ENCODE data around the gene SLC12A2. TPM values are rescaled to one million over a fixed set of nuclear protein-coding genes. Genes with fewer than 3 reads are reported as not detected.

The SLC12A2 gene
- polyA plus RNA-seq, 1 experiment = 4.8 TPM

- CTCF ChIA-PET = no interaction called here
- TF ChIP-seq, protein P1, sequence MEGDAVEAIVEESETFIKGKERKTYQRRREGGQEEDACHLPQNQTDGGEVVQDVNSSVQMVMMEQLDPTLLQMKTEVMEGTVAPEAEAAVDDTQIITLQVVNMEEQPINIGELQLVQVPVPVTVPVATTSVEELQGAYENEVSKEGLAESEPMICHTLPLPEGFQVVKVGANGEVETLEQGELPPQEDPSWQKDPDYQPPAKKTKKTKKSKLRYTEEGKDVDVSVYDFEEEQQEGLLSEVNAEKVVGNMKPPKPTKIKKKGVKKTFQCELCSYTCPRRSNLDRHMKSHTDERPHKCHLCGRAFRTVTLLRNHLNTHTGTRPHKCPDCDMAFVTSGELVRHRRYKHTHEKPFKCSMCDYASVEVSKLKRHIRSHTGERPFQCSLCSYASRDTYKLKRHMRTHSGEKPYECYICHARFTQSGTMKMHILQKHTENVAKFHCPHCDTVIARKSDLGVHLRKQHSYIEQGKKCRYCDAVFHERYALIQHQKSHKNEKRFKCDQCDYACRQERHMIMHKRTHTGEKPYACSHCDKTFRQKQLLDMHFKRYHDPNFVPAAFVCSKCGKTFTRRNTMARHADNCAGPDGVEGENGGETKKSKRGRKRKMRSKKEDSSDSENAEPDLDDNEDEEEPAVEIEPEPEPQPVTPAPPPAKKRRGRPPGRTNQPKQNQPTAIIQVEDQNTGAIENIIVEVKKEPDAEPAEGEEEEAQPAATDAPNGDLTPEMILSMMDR (IDR thresholded peaks at IDR 0.05; ENCODE audit: insufficient read depth, low read depth, low read length) = no peak
These were observed 8.6 kb upstream of the SLC12A2 start for GRCh38 chr5:128074953-128075352.

GRCh38 chr5:128077526-128077925 lies 6.0 kb upstream of the SLC12A2 start:
- no peak for DNase-seq (ENCODE audit: low read depth)
- CTCF ChIA-PET = interaction anchor here (0.7 to 1.6 kb wide), 4 partner anchors 14 to 421 kb away, joined by 3 to 4 read pairs (median 3); no protein-coding TSS in a partner anchor
- TF ChIP-seq, protein P1 (IDR thresholded peaks at IDR 0.05; ENCODE audit: insufficient read depth, low read depth, low read length) = no peak
- POLR2A ChIA-PET = no interaction called here
- no peaks in the 10 kb centered on the region for H3K27me3 ChIP-seq (ENCODE audit: control insufficient read depth, insufficient read depth, low read length)
- H3K36me3 ChIP-seq (ENCODE audit: control insufficient read depth, insufficient read depth, low read length) = no peaks in the 10 kb centered on the region
- no peak overlapping the region for H3K4me3 ChIP-seq (ENCODE audit: low read depth, low read length)

More at GRCh38 chr5:128074953-128075352, 8.6 kb upstream of the SLC12A2 start:
- POLR2A ChIA-PET = no interaction called here
- H3K27me3 ChIP-seq (ENCODE audit: control insufficient read depth, insufficient read depth, low read length) = no peaks in the 10 kb centered on the region
- H3K4me3 ChIP-seq (ENCODE audit: low read depth, low read length) = no peak overlapping the region
- H3K36me3 ChIP-seq (ENCODE audit: control insufficient read depth, insufficient read depth, low read length) = no peaks in the 10 kb centered on the region
- DNase-seq (ENCODE audit: low read depth) = no peak

DNA sequence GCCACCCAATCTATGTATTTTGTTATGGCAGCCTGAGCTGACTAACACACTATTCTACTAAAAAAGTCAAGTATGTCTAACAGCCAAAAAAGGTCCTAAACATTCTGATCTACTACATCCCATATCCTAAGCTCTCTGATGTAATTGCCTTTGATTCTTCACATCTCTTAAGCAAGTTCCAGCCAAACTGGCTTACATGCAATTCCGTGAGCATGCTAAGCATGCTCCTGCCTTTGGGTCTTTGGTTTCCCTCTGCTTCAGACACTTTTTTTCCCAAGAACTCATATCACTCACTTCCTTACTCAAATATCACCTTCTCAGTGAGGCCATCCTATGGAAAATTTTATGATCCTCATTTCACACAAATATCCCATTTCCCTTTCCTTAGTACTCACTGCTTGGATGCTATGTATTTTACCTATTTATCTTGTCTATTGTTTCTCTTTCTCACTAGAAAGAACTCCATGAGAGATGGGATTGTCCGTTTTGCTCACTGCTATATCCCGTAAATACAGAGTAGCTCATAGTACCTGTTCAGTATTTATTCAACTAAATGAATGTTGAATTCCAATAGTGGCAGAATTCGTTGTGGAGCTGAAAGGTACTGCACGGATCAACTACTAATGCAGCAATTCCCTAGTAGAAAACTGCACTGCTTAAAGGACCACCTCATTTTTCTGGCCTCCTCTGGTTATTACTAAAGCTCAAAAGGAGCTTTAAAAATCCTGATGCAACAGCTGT lies 2.3 kb upstream of the SLC12A2 start:
- no peak for DNase-seq (ENCODE audit: low read depth)
- ChIA-PET CTCF (interaction anchor here (0.7 to 2.0 kb wide), 7 partner anchors 12 to 203 kb away, joined by 3 to 7 read pairs (median 4); no protein-coding TSS in a partner anchor), POLR2A (interaction anchor here (0.7 kb wide), 1 partner anchor 169 kb away, joined by 5 read pairs; no protein-coding TSS in a partner anchor)
- Histone ChIP-seq H3K36me3 (ENCODE audit: control insufficient read depth, insufficient read depth, low read length) (no peaks in the 10 kb centered on the region), H3K4me3 (ENCODE audit: low read depth, low read length) (peak overlapping the region; percentile 72; the same call in 1 of the 2 replicates), H3K27me3 (ENCODE audit: control insufficient read depth, insufficient read depth, low read length) (no peaks in the 10 kb centered on the region)
- TF ChIP-seq, protein P1 (IDR thresholded peaks at IDR 0.05; ENCODE audit: insufficient read depth, low read depth, low read length) = peak; percentile 23

DNA sequence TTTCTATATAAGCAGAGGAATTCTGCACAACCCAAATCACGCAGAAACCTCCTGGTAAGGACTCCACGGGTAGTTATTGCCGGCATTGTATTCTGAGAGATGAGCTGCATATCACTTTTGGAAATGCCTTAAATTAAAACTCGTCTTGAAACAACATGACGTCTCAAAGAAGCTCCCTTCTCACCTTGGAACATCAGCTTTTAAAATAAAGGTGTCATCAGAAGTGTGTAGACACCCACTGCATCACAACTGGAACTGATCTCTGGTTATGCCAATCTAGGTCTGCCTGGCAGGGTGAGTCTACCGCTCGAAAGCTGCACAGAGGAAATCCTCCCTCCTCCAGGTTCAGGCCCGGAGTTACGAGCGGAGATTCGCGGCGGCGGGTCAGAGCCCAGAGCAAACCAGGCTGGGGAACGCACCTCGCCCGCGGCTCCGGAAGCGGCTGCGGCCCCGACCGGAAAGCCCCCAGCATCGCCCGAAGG lies 974 bp upstream of the SLC12A2 start:
- CTCF ChIA-PET = interaction anchor here (2.0 kb wide), 1 partner anchor 174 kb away, joined by 7 read pairs; no protein-coding TSS in a partner anchor
- H3K36me3 ChIP-seq (ENCODE audit: control insufficient read depth, insufficient read depth, low read length) = no peaks in the 10 kb centered on the region
- peak overlapping the region; percentile 72 for H3K4me3 ChIP-seq (ENCODE audit: low read depth, low read length)
- H3K27me3 ChIP-seq (ENCODE audit: control insufficient read depth, insufficient read depth, low read length) = no peaks in the 10 kb centered on the region
- DNase-seq (ENCODE audit: low read depth) = no peak
- POLR2A ChIA-PET = no interaction called here
- TF ChIP-seq, protein P1 (IDR thresholded peaks at IDR 0.05; ENCODE audit: insufficient read depth, low read depth, low read length) = no peak

GRCh38 chr5:128083811-128084227 lies 253 bp downstream of the SLC12A2 start:
- POLR2A ChIA-PET = no interaction called here
- H3K27me3 ChIP-seq (ENCODE audit: control insufficient read depth, insufficient read depth, low read length) = no peaks in the 10 kb centered on the region
- TF ChIP-seq, protein P1 (IDR thresholded peaks at IDR 0.05; ENCODE audit: insufficient read depth, low read depth, low read length) = no peak
- H3K4me3 ChIP-seq (ENCODE audit: low read depth, low read length) = peak overlapping the region; percentile 72
- no peak for DNase-seq (ENCODE audit: low read depth)
- H3K36me3 ChIP-seq (ENCODE audit: control insufficient read depth, insufficient read depth, low read length) = no peaks in the 10 kb centered on the region
- CTCF ChIA-PET = interaction anchor here (0.8 to 1.5 kb wide), 5 partner anchors 9 to 519 kb away, joined by 3 to 5 read pairs (median 4); no protein-coding TSS in a partner anchor

All from BJ (cell line).